SU-DHL-6 (cell line): ENCODE results near the gene TXNIP.

Experiments used
- H2AFZ ChIP-seq: fragments of 200-600 bp; sonication (generic); 2 replicates; pipeline ENCODE4 v1.6.1; 2014; ENCODE audit warnings: low read depth, mild to moderate bottlenecking, moderate library complexity, mixed read lengths, antibody characterized with exemption, low read length; ENCODE audit not compliant: severe bottlenecking
- H3F3A ChIP-seq: fragments of 200-600 bp; shearing (Covaris generic); 2 replicates; pipeline ENCODE4 v1.6.0; 2016; ENCODE audit warnings: antibody characterized with exemption, mild to moderate bottlenecking; ENCODE audit not compliant: insufficient read depth
- H3K27ac ChIP-seq: fragments of 200-600 bp; sonication (generic); 2 replicates; pipeline ENCODE4 v1.5.1; 2016; ENCODE audit warnings: low read depth, mild to moderate bottlenecking, low read length, moderate library complexity, mixed read lengths
- H3K27me3 ChIP-seq: fragments of 200-600 bp; sonication (generic), shearing (Covaris generic); 2 replicates; pipeline ENCODE4 v1.6.0; 2014; ENCODE audit warnings: mild to moderate bottlenecking, low read length
- H3K36me3 ChIP-seq: fragments of 200-600 bp; sonication (generic); 2 replicates; pipeline ENCODE4 v1.6.1; 2014; ENCODE audit warnings: mild to moderate bottlenecking, low read length, mixed read lengths
- H3K4me2 ChIP-seq: fragments of 300-600, 200-600 bp; shearing (Covaris generic), sonication (generic); 2 replicates; pipeline ENCODE4 v1.6.0; 2014; ENCODE audit warnings: low read length, low read depth, mild to moderate bottlenecking; ENCODE audit not compliant: poor library complexity, severe bottlenecking
- H3K4me3 ChIP-seq: fragments of 200-600 bp; sonication (generic); 2 replicates; pipeline ENCODE4 v1.5.1; 2014; ENCODE audit warnings: antibody characterized with exemption, low read length, mild to moderate bottlenecking, mixed read lengths; ENCODE audit not compliant: insufficient read depth, poor library complexity, severe bottlenecking
- H3K79me2 ChIP-seq: fragments of 200-600 bp; sonication (generic); 2 replicates; pipeline ENCODE4 v1.6.1; 2014; ENCODE audit warnings: mild to moderate bottlenecking, low read length, moderate library complexity; ENCODE audit not compliant: insufficient read depth
- H3K9ac ChIP-seq: fragments of 200-600 bp; sonication (generic); 2 replicates; pipeline ENCODE4 v1.7.0; 2014; ENCODE audit warnings: mild to moderate bottlenecking, low read length
- H3K9me2 ChIP-seq: fragments of 200-600 bp; sonication (generic); replicated peaks from 2 replicates; pipeline ENCODE4 v1.6.1; 2014; ENCODE audit warnings: low read length; ENCODE audit not compliant: insufficient read depth
- H3K9me3 ChIP-seq: fragments of 200-600 bp; sonication (generic); 2 replicates; pipeline ENCODE4 v1.6.1; 2014; ENCODE audit warnings: low read length, mixed read lengths; ENCODE audit not compliant: insufficient read depth
- H4K20me1 ChIP-seq: fragments of 200-600 bp; sonication (generic); 2 replicates; pipeline ENCODE4 v1.6.1; 2014; ENCODE audit warnings: low read depth, mild to moderate bottlenecking, antibody characterized with exemption, low read length, moderate library complexity, mixed read lengths
- CTCF ChIP-seq: fragments of 200-600 bp; sonication (generic); IDR thresholded peaks from one replicate; pipeline ENCODE4 v1.5.1; 2017; ENCODE audit warnings: antibody characterized with exemption, mild to moderate bottlenecking, low read length, moderate library complexity; ENCODE audit not compliant: insufficient read depth, poor library complexity, severe bottlenecking
- EZH2phosphoT487 ChIP-seq: fragments of 200-600 bp; sonication (generic), shearing (Covaris generic); conservative IDR thresholded peaks from 2 replicates; pipeline ENCODE4 v1.6.1; 2018; ENCODE audit warnings: mild to moderate bottlenecking, antibody characterized with exemption, low read length, moderate library complexity, mixed read lengths

TXNIP gene

GRCh38 chr1:145978471-145978853, 17.9 kb downstream of the TXNIP start:
- no peaks in the 10 kb centered on the region for H4K20me1 ChIP-seq
- no peaks in the 10 kb centered on the region for H3K36me3 ChIP-seq
- no peaks in the 10 kb centered on the region for H3K9me3 ChIP-seq
- 0 out of 2 replicates have a peak overlapping the region, but pooled peaks have one; percentile 6 for H3K9ac ChIP-seq
- no peaks in the 10 kb centered on the region for H3K79me2 ChIP-seq
- H3F3A ChIP-seq = 0 out of 2 replicates have a peak, but pooled peaks cover 3% of the 10 kb centered on the region
- H3K9me2 ChIP-seq = no peaks in the 10 kb centered on the region
- no peak overlapping the region for H2AFZ ChIP-seq
- no peaks in the 10 kb centered on the region for H3K27me3 ChIP-seq
- no peak overlapping the region for H3K4me2 ChIP-seq
- H3K27ac ChIP-seq = peak overlapping the region; percentile 66
- no peak overlapping the region for H3K4me3 ChIP-seq
- no peak for TF ChIP-seq EZH2phosphoT487
- TF ChIP-seq CTCF = no peak

- Histone ChIP-seq H3K9me3 (no peaks in the 10 kb centered on the region), H3K27ac (no peak overlapping the region), H3K4me2 (no peak overlapping the region), H3F3A (0 out of 2 replicates have a peak, but pooled peaks cover 3% of the 10 kb centered on the region), H3K27me3 (no peaks in the 10 kb centered on the region), H3K4me3 (no peak overlapping the region), H3K9ac (no peak overlapping the region), H3K9me2 (no peaks in the 10 kb centered on the region), H2AFZ (peak overlapping the region; percentile 50), H3K36me3 (no peaks in the 10 kb centered on the region), H4K20me1 (no peaks in the 10 kb centered on the region), H3K79me2 (no peaks in the 10 kb centered on the region)
- TF ChIP-seq EZH2phosphoT487 (no peak), CTCF (peak; percentile 67)
These were observed 18.6 kb downstream of the TXNIP start for GRCh38 chr1:145977486-145978470.

- H4K20me1 ChIP-seq = no peaks in the 10 kb centered on the region
- no peaks in the 10 kb centered on the region for H3K79me2 ChIP-seq
- no peaks in the 10 kb centered on the region for H3K9me3 ChIP-seq
- no peaks in the 10 kb centered on the region for H3K27me3 ChIP-seq
- peak overlapping the region; percentile 34 for H2AFZ ChIP-seq
- TF ChIP-seq EZH2phosphoT487 (no peak), CTCF (no peak)
- H3K9ac ChIP-seq = no peak overlapping the region
- H3K36me3 ChIP-seq = no peaks in the 10 kb centered on the region
- 0 out of 2 replicates have a peak, but pooled peaks cover 3% of the 10 kb centered on the region for H3F3A ChIP-seq
- H3K9me2 ChIP-seq = no peaks in the 10 kb centered on the region
- no peak overlapping the region for H3K4me3 ChIP-seq
- H3K4me2 ChIP-seq = no peak overlapping the region
- H3K27ac ChIP-seq = no peak overlapping the region
These were observed 19.4 kb downstream of the TXNIP start for GRCh38 chr1:145977016-145977415.
